Measurements from ENCODE around the gene PDZD8.

- no peak for TF ChIP-seq CTCF (IDR thresholded peaks at IDR 0.05)
- no peak for TF ChIP-seq ZFX (IDR thresholded peaks at IDR 0.05; ENCODE audit: borderline replicate concordance)
Observed at GRCh38 chr10:117390420-117390819, 15.2 kb upstream of the PDZD8 start.

Data from 22Rv1 (cell line).